GM12874 (cell line): Measurements from ENCODE around the gene DNAJC1.

ENCODE experiments used
- CTCF ChIP-seq: IDR thresholded peaks from 2 replicates; pipeline ENCODE4 v1.5.1; 2011; ENCODE audit warnings: low read depth, mild to moderate bottlenecking, control low read depth, low read length, moderate library complexity; ENCODE audit not compliant: insufficient read depth

The DNAJC1 gene

GRCh38 chr10:21724687-21725367 lies 278.7 kb downstream of the DNAJC1 start:
- TF ChIP-seq CTCF, result no peak

GRCh38 chr10:21724020-21724589 lies 279.4 kb downstream of the DNAJC1 start:
- no peak for TF ChIP-seq CTCF

GRCh38 chr10:21722209-21722608 lies 281.3 kb downstream of the DNAJC1 start:
- TF ChIP-seq CTCF, result no peak

GRCh38 chr10:21721000-21721665 lies 282.4 kb downstream of the DNAJC1 start:
- no peak for TF ChIP-seq CTCF

- TF ChIP-seq CTCF, result no peak
Observed at GRCh38 chr10:21720090-21720489, 283.4 kb downstream of the DNAJC1 start.

GRCh38 chr10:21719502-21719901 lies 284.0 kb downstream of the DNAJC1 start:
- TF ChIP-seq CTCF, result no peak

GRCh38 chr10:21715531-21716195 lies 287.9 kb downstream of the DNAJC1 start:
- TF ChIP-seq CTCF, result no peak
